Measurements from ENCODE around the gene ARHGAP26.
A peak's percentile ranks its signal among the peaks of the same experiment; 100 is the strongest.

ARHGAP26 gene

GRCh38 chr5:142789206-142789605 lies 19.0 kb downstream of the ARHGAP26 start:
- DNase-seq = no peak

GRCh38 chr5:142792012-142792864 lies 22.1 kb downstream of the ARHGAP26 start:
- DNase-seq = no peak

- DNase-seq = no peak
Observed at GRCh38 chr5:142792865-142793232, 22.7 kb downstream of the ARHGAP26 start.

- DNase-seq = no peak
Observed at GRCh38 chr5:142794537-142794936, 24.4 kb downstream of the ARHGAP26 start.

- no peak for DNase-seq
Observed at GRCh38 chr5:142795251-142795650, 25.1 kb downstream of the ARHGAP26 start.

- DNase-seq = no peak
Observed at GRCh38 chr5:142796492-142797109, 26.4 kb downstream of the ARHGAP26 start.

GRCh38 chr5:142797420-142797819 lies 27.2 kb downstream of the ARHGAP26 start:
- DNase-seq = no peak

- DNase-seq = no peak
Observed at GRCh38 chr5:142798099-142798770, 28.1 kb downstream of the ARHGAP26 start.

- peak; percentile 30 for DNase-seq
Observed at GRCh38 chr5:142800776-142801494, 30.8 kb downstream of the ARHGAP26 start.

- DNase-seq = no peak
Observed at GRCh38 chr5:142801495-142801871, 31.3 kb downstream of the ARHGAP26 start.

- no peak for DNase-seq
Observed at GRCh38 chr5:142803428-142804125, 33.4 kb downstream of the ARHGAP26 start.

- no peak for DNase-seq
Observed at GRCh38 chr5:142805339-142805738, 35.2 kb downstream of the ARHGAP26 start.

- DNase-seq = no peak
Observed at GRCh38 chr5:142806841-142807267, 36.7 kb downstream of the ARHGAP26 start.

- DNase-seq = no peak
Observed at GRCh38 chr5:142807372-142807911, 37.3 kb downstream of the ARHGAP26 start.

GRCh38 chr5:142808878-142809598 lies 38.9 kb downstream of the ARHGAP26 start:
- DNase-seq = no peak

GRCh38 chr5:142810081-142810480 lies 39.9 kb downstream of the ARHGAP26 start:
- no peak for DNase-seq

GRCh38 chr5:142810743-142811290 lies 40.6 kb downstream of the ARHGAP26 start:
- no peak for DNase-seq

- no peak for DNase-seq
Observed at GRCh38 chr5:142811866-142812557, 41.8 kb downstream of the ARHGAP26 start.

- no peak for DNase-seq
Observed at GRCh38 chr5:142813220-142813619, 43.0 kb downstream of the ARHGAP26 start.

- DNase-seq = no peak
Observed at GRCh38 chr5:142814122-142814521, 43.9 kb downstream of the ARHGAP26 start.

- DNase-seq = no peak
Observed at GRCh38 chr5:142815469-142815868, 45.3 kb downstream of the ARHGAP26 start.
